AG09319 (cell line): ENCODE data around the gene CNMD.
A peak's percentile ranks its signal among the peaks of the same experiment; 100 is the strongest.

ENCODE experiments used
- DNase-seq: peaks from one replicate; pipeline ENCODE4 v3.0.0-alpha.2; 2010; ENCODE audit warnings: low read depth; ENCODE audit errors: extremely low read depth
- CTCF ChIP-seq: IDR thresholded peaks from 2 replicates; pipeline ENCODE4 v1.5.1; 2011; ENCODE audit warnings: low read depth, mild to moderate bottlenecking, inconsistent platforms, low read length, moderate library complexity

Gene CNMD

GRCh38 chr13:52744842-52745375, 5.3 kb upstream of the CNMD start:
- DNase-seq, result no peak
- TF ChIP-seq CTCF, result no peak

GRCh38 chr13:52743988-52744387, 4.4 kb upstream of the CNMD start:
- no peak for DNase-seq
- TF ChIP-seq CTCF, result no peak

- DNase-seq, result no peak
- TF ChIP-seq CTCF, result no peak
Observed at GRCh38 chr13:52743569-52743968, 3.9 kb upstream of the CNMD start.

GRCh38 chr13:52738719-52739467, 727 bp downstream of the CNMD start:
- peak; percentile 4 for TF ChIP-seq CTCF
- no peak for DNase-seq

GRCh38 chr13:52737965-52738364, 1.7 kb downstream of the CNMD start:
- no peak for DNase-seq
- TF ChIP-seq CTCF, result no peak

- no peak for TF ChIP-seq CTCF
- no peak for DNase-seq
Observed at GRCh38 chr13:52737451-52737850, 2.2 kb downstream of the CNMD start.

GRCh38 chr13:52736891-52737290, 2.7 kb downstream of the CNMD start:
- no peak for DNase-seq
- no peak for TF ChIP-seq CTCF
